ENCODE data around the gene FAM171A1.

The FAM171A1 gene

GRCh38 chr10:15166325-15166724 is 204.8 kb downstream of the FAM171A1 start:
- no peaks in the 10 kb centered on the region for H3K36me3 ChIP-seq
- no peak for DNase-seq
- no peak for TF ChIP-seq CTCF (IDR thresholded peaks at IDR 0.05; ENCODE audit: low read depth, low read length)
- H3K27me3 ChIP-seq (ENCODE audit: insufficient read depth, low read depth, severe bottlenecking), result no peaks in the 10 kb centered on the region
- no peak overlapping the region for H3K27ac ChIP-seq
- H3K9me3 ChIP-seq (ENCODE audit: severe bottlenecking), result no peaks in the 10 kb centered on the region
- no peak overlapping the region for H3K4me3 ChIP-seq (ENCODE audit: low read depth, low read length)

- no peak for TF ChIP-seq CTCF (IDR thresholded peaks at IDR 0.05; ENCODE audit: low read depth, low read length)
- no peak overlapping the region for H3K27ac ChIP-seq
- no peak for DNase-seq
- no peak overlapping the region for H3K4me3 ChIP-seq (ENCODE audit: low read depth, low read length)
- no peaks in the 10 kb centered on the region for H3K27me3 ChIP-seq (ENCODE audit: insufficient read depth, low read depth, severe bottlenecking)
- no peaks in the 10 kb centered on the region for H3K36me3 ChIP-seq
- H3K9me3 ChIP-seq (ENCODE audit: severe bottlenecking), result no peaks in the 10 kb centered on the region
Measured at GRCh38 chr10:15163253-15163828, 207.7 kb downstream of the FAM171A1 start.
